K562 (cell line): ENCODE results near the gene PDE6B. TPM values are rescaled to one million over a fixed set of nuclear protein-coding genes. Genes with fewer than 3 reads are reported as not detected.

Source experiments
- ATAC-seq: fragments of 200-7000 bp; cut with Tn5 transposase; 3 replicates; pipeline ENCODE4 v1.9.1; 2020; ENCODE audit warnings: moderate library complexity
- BruUV-seq: library from RNA; stranded (reverse); fragments of 400-500 nt; replicated peaks from 2 replicates; lab custom pipeline; 2021; lab: Mats Ljungman, UMichigan
- CTCF ChIA-PET: fragments of 300-600 bp; formaldehyde crosslinking; extraction: SDS; loops from one replicate; lab custom pipeline; 2021; ENCODE audit warnings: low intra/inter-chr PET ratio; lab: Yijun Ruan, JAX
- POLR2A ChIA-PET: fragments of 300-600, 350-650 bp; sonication (Branson Sonifier 250); formaldehyde crosslinking; extraction: SDS; loops from one replicate; lab custom pipeline; 2021; ENCODE audit warnings: antibody characterized with exemption, inconsistent platforms; lab: Yijun Ruan, JAX
- DNase-seq, 4 experiments: peaks; one replicate each; pipeline versions ENCODE4 v3.0.0 to v3.0.0-alpha.2; 2011 to 2018; ENCODE audit warnings: low spot score in 3 of 4, mixed read lengths in 3 of 4; ENCODE audit errors: extremely low read depth in 1 of 4
- FAIRE-seq: peaks from 2 replicates; lab custom pipeline; 2011; peaks lifted over from hg19 to GRCh38; lab: Jason Lieb, UNC
- H2AFZ ChIP-seq: 2 replicates; pipeline ENCODE4 v1.6.0; 2011; ENCODE audit warnings: low read depth, low read length, control low read depth, inconsistent platforms
- H3K27ac ChIP-seq: fragments of 200-600 bp; 3 replicates; pipeline ENCODE4 v1.8.0; 2011; ENCODE audit warnings: low read depth, mild to moderate bottlenecking, control low read depth, inconsistent platforms, low read length, moderate library complexity, mixed read lengths; ENCODE audit errors: extremely low read depth
- H3K27me3 ChIP-seq, 2 experiments: fragments of 300-600 bp in 1 of 2; 2 replicates in 1 of 2; 3 replicates in 1 of 2; pipeline versions ENCODE4 v1.6.0 to v1.8.0; 2011; ENCODE audit warnings: inconsistent platforms in 2 of 2, low read length in 2 of 2, mild to moderate bottlenecking in 1 of 2, mixed read lengths in 1 of 2, moderate library complexity in 1 of 2; ENCODE audit not compliant: control insufficient read depth in 2 of 2, insufficient read depth in 2 of 2
- H3K36me3 ChIP-seq: fragments of 300-600 bp; 3 replicates; pipeline ENCODE4 v1.8.0; 2011; ENCODE audit warnings: mild to moderate bottlenecking, low read length, inconsistent platforms; ENCODE audit not compliant: control insufficient read depth, insufficient read depth
- H3K4me1 ChIP-seq, 2 experiments: fragments of 200-600 bp in 1 of 2; replicated peaks in 1 of 2; 2 replicates in 1 of 2; 3 replicates in 1 of 2; pipeline versions ENCODE4 v1.5.1 to v1.8.0; 2011; ENCODE audit warnings: inconsistent platforms in 2 of 2, low read length in 2 of 2, mild to moderate bottlenecking in 1 of 2, mixed read lengths in 1 of 2, moderate library complexity in 1 of 2; ENCODE audit not compliant: control insufficient read depth in 2 of 2, insufficient read depth in 2 of 2
- H3K4me2 ChIP-seq: 2 replicates; pipeline ENCODE4 v1.6.1; 2011; ENCODE audit warnings: low read length, control low read depth, inconsistent platforms, mixed read lengths; ENCODE audit not compliant: insufficient read depth
- H3K4me3 ChIP-seq: fragments of 200-600 bp; sonication (generic), shearing (Covaris generic); 2 replicates; pipeline ENCODE4 v1.5.1; 2016; ENCODE audit warnings: control low read depth, inconsistent platforms
- H3K79me2 ChIP-seq: fragments of 200-600 bp; 3 replicates; pipeline ENCODE4 v1.8.0; 2011; ENCODE audit warnings: low read length, inconsistent platforms; ENCODE audit not compliant: control insufficient read depth, insufficient read depth
- H3K9ac ChIP-seq, 2 experiments: 2 replicates each; pipeline versions ENCODE4 v1.6.0 to v1.6.1; 2011; ENCODE audit warnings: low read depth in 2 of 2, low read length in 2 of 2, control low read depth in 1 of 2, inconsistent platforms in 1 of 2, mild to moderate bottlenecking in 1 of 2, mixed read lengths in 1 of 2; ENCODE audit not compliant: insufficient read depth in 1 of 2
- H3K9me1 ChIP-seq: one replicate; pipeline ENCODE4 v1.6.0; 2011; ENCODE audit warnings: inconsistent platforms, mild to moderate bottlenecking, low read length, moderate library complexity; ENCODE audit not compliant: control insufficient read depth, insufficient read depth
- H3K9me3 ChIP-seq: replicated peaks from 2 replicates; pipeline ENCODE4 v1.5.1; 2011; ENCODE audit warnings: low read depth, low read length, inconsistent platforms; ENCODE audit not compliant: control insufficient read depth, insufficient read depth
- H4K20me1 ChIP-seq: replicated peaks from 2 replicates; pipeline ENCODE4 v1.6.1; 2011; ENCODE audit warnings: low read length, inconsistent platforms, mixed read lengths; ENCODE audit not compliant: control insufficient read depth, insufficient read depth
- BRD4 ChIP-seq: fragments of 200-600 bp; sonication (generic); IDR thresholded peaks from 2 replicates; pipeline ENCODE4 v1.6.1; 2017; ENCODE audit warnings: inconsistent platforms
- ELF2 ChIP-seq: fragments of 250-450 bp; sonication (Bioruptor Pico); IDR thresholded peaks from 2 replicates; pipeline ENCODE4 v1.5.0; 2021; ENCODE audit warnings: mild to moderate bottlenecking
- FOXJ2 ChIP-seq: fragments of 200-800 bp; sonication (Bioruptor generic); IDR thresholded peaks from 2 replicates; pipeline ENCODE4 v1.6.1; 2016; ENCODE audit warnings: missing genetic modification characterization, missing compliant biosample characterization
- IRF2 ChIP-seq: sonication (generic); formaldehyde crosslinking; IDR thresholded peaks from 2 replicates; pipeline ENCODE4 v1.8.1; 2022; ENCODE audit warnings: mild to moderate bottlenecking, missing genetic modification reagents
- NCOA4 ChIP-seq: fragments of 450-650 bp; IDR thresholded peaks from 2 replicates; pipeline ENCODE4 v1.6.1; 2018; ENCODE audit warnings: mild to moderate bottlenecking; ENCODE audit not compliant: partially characterized antibody
- NFIC ChIP-seq: fragments of 450-650 bp; IDR thresholded peaks from 2 replicates; pipeline ENCODE4 v1.6.1; 2017; ENCODE audit warnings: mild to moderate bottlenecking, inconsistent platforms
- PHB2 ChIP-seq: fragments of 450-650 bp; IDR thresholded peaks from 2 replicates; pipeline ENCODE4 v1.6.1; 2017; ENCODE audit warnings: low read depth
- POLR2AphosphoS2 ChIP-seq: IDR thresholded peaks from 2 replicates; pipeline ENCODE4 v1.6.1; 2012; ENCODE audit warnings: low read length, improper control_type of control experiment
- SP1 ChIP-seq: sonication (generic); formaldehyde crosslinking; IDR thresholded peaks from 2 replicates; pipeline ENCODE4 v1.8.1; 2022; ENCODE audit warnings: mild to moderate bottlenecking, missing genetic modification reagents
- TBP ChIP-seq: optimal IDR thresholded peaks from 2 replicates; pipeline ENCODE3; 2011; ENCODE audit warnings: low read depth, low read length, improper control_type of control experiment
- TOE1 ChIP-seq, 2 experiments: fragments of 450-650 bp in 1 of 2; sonication (generic) in 1 of 2; formaldehyde crosslinking in 1 of 2; IDR thresholded peaks; 2 replicates each; pipeline versions ENCODE4 v1.7.1 to v1.8.0; 2016 to 2022; ENCODE audit warnings: borderline replicate concordance in 2 of 2, mild to moderate bottlenecking in 2 of 2, antibody characterized with exemption in 1 of 2, inconsistent platforms in 1 of 2, low read depth in 1 of 2, missing genetic modification reagents in 1 of 2, moderate library complexity in 1 of 2
- ZNF384 ChIP-seq: IDR thresholded peaks from 2 replicates; pipeline ENCODE4 v1.6.1; 2012; ENCODE audit warnings: low read depth, low read length, improper control_type of control experiment
- ZNF778 ChIP-seq: fragments of 450-650 bp; formaldehyde crosslinking; IDR thresholded peaks from 2 replicates; pipeline ENCODE4 v1.4.0; 2020; ENCODE audit warnings: mild to moderate bottlenecking, moderate library complexity
- ZNF785 ChIP-seq: fragments of 250-450 bp; sonication (Bioruptor Pico); IDR thresholded peaks from 2 replicates; pipeline ENCODE4 v1.4.0; 2020; ENCODE audit warnings: mild to moderate bottlenecking
- WGBS: fragments of 100-300 bp; shearing (Covaris generic); methylation state at CpG from one replicate; pipeline ENCODE4 v1.1.6; 2016; ENCODE audit warnings: low coverage, mixed read lengths; ENCODE audit not compliant: insufficient coverage; ENCODE audit errors: missing lambda C conversion rate; 5-methylcytosine and 5-hydroxymethylcytosine counted together
- in situ Hi-C: fragments of 300-500 bp; cut with MboI; formaldehyde crosslinking; loops from 4 replicates; pipeline ENCODE4 v1.15.0; 2018; ENCODE audit warnings: inconsistent platforms, mixed read lengths
- intact Hi-C: fragments of 100-400 bp; cut with micrococcal nuclease; formaldehyde crosslinking; loops from 2 replicates; pipeline ENCODE4 v1.14.2; 2022
- polyA plus RNA-seq, 8 experiments: library from polyadenylated mRNA; depleted of rRNA in 4 of 8; stranded (reverse) in 5 of 8; unstranded in 3 of 8; fragments of >200 nt; fragmentation: Nextera tagmentation in 2 of 8; fragmentation: Illumina TruSeq in 1 of 8; extraction: Ambion mirVana in 2 of 8; extraction: Trizol in 1 of 8; gene quantifications; 2 replicates each; pipeline versions ENCODE4 v1.2.1 to v1.2.3, GENCODE V29; 2011 to 2014; ENCODE audit warnings: inconsistent platforms in 1 of 8, missing spikeins in 1 of 8
- total RNA-seq, 7 experiments: library from RNA; depleted of rRNA in 6 of 7; stranded (reverse); fragments of >200 nt in 6 of 7; fragmentation: Illumina TruSeq in 2 of 7; extraction: Trizol in 2 of 7; gene quantifications; 2 replicates each; pipeline versions ENCODE4 v1.2.1 to v1.2.3, GENCODE V29; 2011 to 2021; ENCODE audit warnings: low replicate concordance in 1 of 7
- TF ChIP-seq, protein P1 (sequence below): sonication (generic); formaldehyde crosslinking; IDR thresholded peaks from 2 replicates; pipeline ENCODE4 v1.8.1; 2022; ENCODE audit warnings: missing genetic modification reagents
- TF ChIP-seq, protein P2 (sequence below): fragments of 200-400 bp; formaldehyde crosslinking; IDR thresholded peaks from 2 replicates; pipeline ENCODE4 v1.6.1; 2017; ENCODE audit warnings: mild to moderate bottlenecking, low read depth, low read length, moderate library complexity
- TF ChIP-seq, protein P3 (sequence below): sonication (generic); formaldehyde crosslinking; IDR thresholded peaks from 2 replicates; pipeline ENCODE4 v1.8.1; 2023; ENCODE audit warnings: mild to moderate bottlenecking, missing genetic modification reagents, moderate library complexity

PDE6B gene
- total and polyA plus RNA-seq, 9 of the 15 experiments (the other 6 are each of a cell fraction or from before 2014, with no cell fraction given) = 0.04 TPM; not detected in 8

DNA sequence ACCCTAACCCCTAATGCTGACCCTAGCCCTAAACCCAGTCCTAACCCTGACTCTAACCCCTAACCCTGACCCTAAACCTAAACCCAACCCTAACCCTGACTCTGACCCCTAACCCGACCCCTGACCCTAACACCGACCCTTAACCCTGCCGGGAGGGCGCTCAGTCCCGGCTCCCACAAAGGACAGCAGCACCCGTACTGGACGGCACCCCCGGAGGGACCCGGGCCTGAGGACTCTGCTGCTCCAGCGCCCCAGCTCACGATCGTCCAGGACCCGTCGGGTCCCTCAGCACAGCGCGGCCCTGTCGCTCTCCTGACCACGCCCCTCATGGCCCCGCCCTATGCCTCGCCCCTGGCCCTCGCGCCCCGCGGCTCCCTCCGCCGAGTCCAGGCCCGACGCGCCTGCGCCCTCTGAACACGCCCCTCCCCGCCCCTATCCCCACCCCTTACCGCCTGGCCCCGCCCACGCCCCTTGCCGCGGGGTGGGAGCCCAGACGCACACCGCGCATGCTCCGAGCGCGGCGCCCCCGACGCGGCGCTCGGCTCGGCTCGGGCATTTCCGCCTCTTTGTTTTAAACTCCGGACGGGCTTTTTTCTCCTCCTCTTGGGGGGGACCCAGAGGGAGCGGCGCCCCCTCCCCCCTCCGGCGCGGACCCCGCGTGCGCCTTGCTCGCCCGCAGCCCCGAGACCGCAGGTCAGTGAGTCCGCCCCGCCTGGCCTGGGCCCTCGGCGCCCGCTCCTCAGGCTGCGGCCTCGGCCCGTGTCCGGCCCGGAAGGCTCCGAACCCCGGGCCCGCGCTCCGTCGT, 80.1 kb downstream of the PDE6B start, which contains the start of gene PCGF3:
PCGF3 (plus strand) TSS at position 555 of the 805 bp plus-strand sequence. CDS start 27,849 bp downstream, outside the sequence.
- in situ Hi-C loops (no loop called here), intact Hi-C loops (loop anchor here (1.0 kb wide), 1 partner anchor 18 kb away; no protein-coding TSS in a partner anchor)
- H3K4me1 ChIP-seq = peaks cover 23 to 69% of the 10 kb centered on the region in 2 experiments; a peak in 4 of 5 replicates
- H3K36me3 ChIP-seq = peaks cover 17% of the 10 kb centered on the region; the same call in 2 of the 3 replicates
- peaks cover 43% of the 10 kb centered on the region for H3K79me2 ChIP-seq
- ChIA-PET CTCF (no interaction called here), POLR2A (interaction anchor here (0.6 to 1.0 kb wide), 3 partner anchors 8 to 35 kb away, joined by 4 read pairs; no protein-coding TSS in a partner anchor)
- DNase-seq = peak; percentile 96 to 100 (median 100)
- peaks cover 4% of the 10 kb centered on the region for H3K9me1 ChIP-seq
- no peaks in the 10 kb centered on the region for H4K20me1 ChIP-seq
- peak within 1 kb of the TSS; percentile 77 for H3K4me3 ChIP-seq
- BruUV-seq = no TSS peak
- WGBS = 2% methylated on average over 38 of the region's 82 CpGs
- no peaks in the 10 kb centered on the region for H3K27me3 ChIP-seq
- H3K9me3 ChIP-seq = no peaks in the 10 kb centered on the region
- peak within 1 kb of the TSS; percentile 98 to 99 for H3K9ac ChIP-seq
- FAIRE-seq = peak; percentile 83
- H3K27ac ChIP-seq = peak within 1 kb of the TSS; percentile 83
- peak within 1 kb of the TSS; percentile 88 for H2AFZ ChIP-seq
- H3K4me2 ChIP-seq = peak within 1 kb of the TSS; percentile 84
- ATAC-seq = peak; percentile 97
- TF ChIP-seq POLR2AphosphoS2 (no peak), ELF2 (CRISPR knock-in tag) (no peak), BRD4 (0 out of 2 replicates have a peak, but pooled peaks have one; percentile 36), ZNF384 (peak; percentile 54; the same call in 1 of the 2 replicates), NCOA4 (no peak), TBP (peak; percentile 57), ZNF778 (CRISPR knock-in tag) (no peak), ZNF785 (CRISPR knock-in tag) (no peak), SP1 (peak; percentile 71; the same call in 1 of the 2 replicates), PHB2 (peak; percentile 62; the same call in 1 of the 2 replicates), TOE1 (IDR thresholded peaks at IDR 0.05; ENCODE audit: borderline replicate concordance) (0 out of 2 replicates have a peak, but pooled peaks have one; percentile 52), TOE1 (CRISPR knock-in tag; IDR thresholded peaks at IDR 0.05; ENCODE audit: borderline replicate concordance, low read depth) (no peak), FOXJ2 (no peak), NFIC (peak; percentile 78), IRF2 (CRISPR knock-in tag) (no peak)
- TF ChIP-seq, protein P1, sequence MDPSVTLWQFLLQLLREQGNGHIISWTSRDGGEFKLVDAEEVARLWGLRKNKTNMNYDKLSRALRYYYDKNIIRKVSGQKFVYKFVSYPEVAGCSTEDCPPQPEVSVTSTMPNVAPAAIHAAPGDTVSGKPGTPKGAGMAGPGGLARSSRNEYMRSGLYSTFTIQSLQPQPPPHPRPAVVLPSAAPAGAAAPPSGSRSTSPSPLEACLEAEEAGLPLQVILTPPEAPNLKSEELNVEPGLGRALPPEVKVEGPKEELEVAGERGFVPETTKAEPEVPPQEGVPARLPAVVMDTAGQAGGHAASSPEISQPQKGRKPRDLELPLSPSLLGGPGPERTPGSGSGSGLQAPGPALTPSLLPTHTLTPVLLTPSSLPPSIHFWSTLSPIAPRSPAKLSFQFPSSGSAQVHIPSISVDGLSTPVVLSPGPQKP = no peak
- TF ChIP-seq, protein P2, sequence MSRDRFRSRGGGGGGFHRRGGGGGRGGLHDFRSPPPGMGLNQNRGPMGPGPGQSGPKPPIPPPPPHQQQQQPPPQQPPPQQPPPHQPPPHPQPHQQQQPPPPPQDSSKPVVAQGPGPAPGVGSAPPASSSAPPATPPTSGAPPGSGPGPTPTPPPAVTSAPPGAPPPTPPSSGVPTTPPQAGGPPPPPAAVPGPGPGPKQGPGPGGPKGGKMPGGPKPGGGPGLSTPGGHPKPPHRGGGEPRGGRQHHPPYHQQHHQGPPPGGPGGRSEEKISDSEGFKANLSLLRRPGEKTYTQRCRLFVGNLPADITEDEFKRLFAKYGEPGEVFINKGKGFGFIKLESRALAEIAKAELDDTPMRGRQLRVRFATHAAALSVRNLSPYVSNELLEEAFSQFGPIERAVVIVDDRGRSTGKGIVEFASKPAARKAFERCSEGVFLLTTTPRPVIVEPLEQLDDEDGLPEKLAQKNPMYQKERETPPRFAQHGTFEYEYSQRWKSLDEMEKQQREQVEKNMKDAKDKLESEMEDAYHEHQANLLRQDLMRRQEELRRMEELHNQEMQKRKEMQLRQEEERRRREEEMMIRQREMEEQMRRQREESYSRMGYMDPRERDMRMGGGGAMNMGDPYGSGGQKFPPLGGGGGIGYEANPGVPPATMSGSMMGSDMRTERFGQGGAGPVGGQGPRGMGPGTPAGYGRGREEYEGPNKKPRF = no peak
- TF ChIP-seq, protein P3, sequence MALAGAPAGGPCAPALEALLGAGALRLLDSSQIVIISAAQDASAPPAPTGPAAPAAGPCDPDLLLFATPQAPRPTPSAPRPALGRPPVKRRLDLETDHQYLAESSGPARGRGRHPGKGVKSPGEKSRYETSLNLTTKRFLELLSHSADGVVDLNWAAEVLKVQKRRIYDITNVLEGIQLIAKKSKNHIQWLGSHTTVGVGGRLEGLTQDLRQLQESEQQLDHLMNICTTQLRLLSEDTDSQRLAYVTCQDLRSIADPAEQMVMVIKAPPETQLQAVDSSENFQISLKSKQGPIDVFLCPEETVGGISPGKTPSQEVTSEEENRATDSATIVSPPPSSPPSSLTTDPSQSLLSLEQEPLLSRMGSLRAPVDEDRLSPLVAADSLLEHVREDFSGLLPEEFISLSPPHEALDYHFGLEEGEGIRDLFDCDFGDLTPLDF (CRISPR knock-in tag) = 0 out of 2 replicates have a peak, but pooled peaks have one; percentile 50
